Placental epithelial cell (primary cell): ENCODE results near the gene ZNF479. TPM values are rescaled to one million over a fixed set of nuclear protein-coding genes. Genes with fewer than 3 reads are reported as not detected.

Experiments used
- total RNA-seq: library from RNA; depleted of rRNA; stranded (reverse); fragments of >200 nt; gene quantifications from 2 replicates; pipeline ENCODE4 v1.2.3, GENCODE V29; 2012

The ZNF479 gene
- not detected in 2 replicates for total RNA-seq

DNA sequence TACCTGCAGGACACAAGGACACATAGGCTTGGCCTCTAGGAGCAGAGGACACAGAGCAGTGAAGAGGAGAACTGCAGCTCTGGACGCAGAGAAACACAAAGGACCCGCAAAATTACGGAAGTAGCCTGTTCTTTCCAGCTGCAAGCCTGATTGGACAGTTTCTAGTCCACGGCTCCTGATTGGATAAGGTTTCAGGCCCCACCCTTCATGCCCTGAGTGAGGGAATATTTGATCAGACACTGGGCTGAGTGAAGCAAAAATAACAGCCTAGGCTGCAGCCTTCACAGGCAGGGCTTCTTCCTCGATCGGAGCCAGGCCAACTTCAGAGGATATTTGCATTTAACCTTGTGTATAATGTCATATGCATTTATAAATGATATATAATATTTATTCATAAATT, at the start of gene ZNF479:
TSS of gene ZNF479 (minus strand) at position 101 of the 400 bp plus-strand sequence. CDS start 112 bp downstream, outside the sequence.

